Liver (tissue), 3 donors: ENCODE measurements around the gene RBCK1.

Experiments
- EGR1 ChIP-seq, 2 donors: IDR thresholded peaks; 2 replicates each; pipeline ENCODE4 v1.6.1; 2016 to 2018; ENCODE audit warnings: antibody characterized with exemption in 2 of 2, low read depth in 2 of 2
- JUND ChIP-seq, 2 donors: IDR thresholded peaks; 2 replicates each; pipeline ENCODE4 v1.6.1; 2016; ENCODE audit warnings: antibody characterized with exemption in 2 of 2
- MAX ChIP-seq: IDR thresholded peaks from 2 replicates; pipeline ENCODE4 v1.6.1; 2016; ENCODE audit warnings: antibody characterized with exemption
- RAD21 ChIP-seq, 2 donors: IDR thresholded peaks; 2 replicates each; pipeline ENCODE4 v1.6.1; 2016; ENCODE audit warnings: antibody characterized with exemption in 2 of 2, mild to moderate bottlenecking in 2 of 2
- TAF1 ChIP-seq: conservative IDR thresholded peaks from 2 replicates; pipeline ENCODE4 v1.6.1; 2016; ENCODE audit warnings: antibody characterized with exemption, mild to moderate bottlenecking
- YY1 ChIP-seq: IDR thresholded peaks from 2 replicates; pipeline ENCODE4 v1.6.1; 2016; ENCODE audit warnings: antibody characterized with exemption, mild to moderate bottlenecking
- TF ChIP-seq, protein P1 (sequence below): fragments of 150-350 bp; IDR thresholded peaks from 2 replicates; pipeline ENCODE4 v1.5.1; 2017; ENCODE audit warnings: improper control_type of control experiment, low read depth, low read length; ENCODE audit not compliant: missing input control
- TF ChIP-seq, protein P2 (sequence below): IDR thresholded peaks from 2 replicates; pipeline ENCODE4 v1.6.1; 2016; ENCODE audit warnings: antibody characterized with exemption, mild to moderate bottlenecking
- donor health status: healthy.
- donor health status: healthy.

- TF ChIP-seq, protein P1, sequence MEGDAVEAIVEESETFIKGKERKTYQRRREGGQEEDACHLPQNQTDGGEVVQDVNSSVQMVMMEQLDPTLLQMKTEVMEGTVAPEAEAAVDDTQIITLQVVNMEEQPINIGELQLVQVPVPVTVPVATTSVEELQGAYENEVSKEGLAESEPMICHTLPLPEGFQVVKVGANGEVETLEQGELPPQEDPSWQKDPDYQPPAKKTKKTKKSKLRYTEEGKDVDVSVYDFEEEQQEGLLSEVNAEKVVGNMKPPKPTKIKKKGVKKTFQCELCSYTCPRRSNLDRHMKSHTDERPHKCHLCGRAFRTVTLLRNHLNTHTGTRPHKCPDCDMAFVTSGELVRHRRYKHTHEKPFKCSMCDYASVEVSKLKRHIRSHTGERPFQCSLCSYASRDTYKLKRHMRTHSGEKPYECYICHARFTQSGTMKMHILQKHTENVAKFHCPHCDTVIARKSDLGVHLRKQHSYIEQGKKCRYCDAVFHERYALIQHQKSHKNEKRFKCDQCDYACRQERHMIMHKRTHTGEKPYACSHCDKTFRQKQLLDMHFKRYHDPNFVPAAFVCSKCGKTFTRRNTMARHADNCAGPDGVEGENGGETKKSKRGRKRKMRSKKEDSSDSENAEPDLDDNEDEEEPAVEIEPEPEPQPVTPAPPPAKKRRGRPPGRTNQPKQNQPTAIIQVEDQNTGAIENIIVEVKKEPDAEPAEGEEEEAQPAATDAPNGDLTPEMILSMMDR, result no peak
- TF ChIP-seq EGR1 (IDR thresholded peaks at IDR 0.05; ENCODE audit: low read depth in 2 of 2), result no peak
- TF ChIP-seq MAX, result no peak
- no peak for TF ChIP-seq RAD21 (IDR thresholded peaks at IDR 0.05)
- TF ChIP-seq, protein P2, sequence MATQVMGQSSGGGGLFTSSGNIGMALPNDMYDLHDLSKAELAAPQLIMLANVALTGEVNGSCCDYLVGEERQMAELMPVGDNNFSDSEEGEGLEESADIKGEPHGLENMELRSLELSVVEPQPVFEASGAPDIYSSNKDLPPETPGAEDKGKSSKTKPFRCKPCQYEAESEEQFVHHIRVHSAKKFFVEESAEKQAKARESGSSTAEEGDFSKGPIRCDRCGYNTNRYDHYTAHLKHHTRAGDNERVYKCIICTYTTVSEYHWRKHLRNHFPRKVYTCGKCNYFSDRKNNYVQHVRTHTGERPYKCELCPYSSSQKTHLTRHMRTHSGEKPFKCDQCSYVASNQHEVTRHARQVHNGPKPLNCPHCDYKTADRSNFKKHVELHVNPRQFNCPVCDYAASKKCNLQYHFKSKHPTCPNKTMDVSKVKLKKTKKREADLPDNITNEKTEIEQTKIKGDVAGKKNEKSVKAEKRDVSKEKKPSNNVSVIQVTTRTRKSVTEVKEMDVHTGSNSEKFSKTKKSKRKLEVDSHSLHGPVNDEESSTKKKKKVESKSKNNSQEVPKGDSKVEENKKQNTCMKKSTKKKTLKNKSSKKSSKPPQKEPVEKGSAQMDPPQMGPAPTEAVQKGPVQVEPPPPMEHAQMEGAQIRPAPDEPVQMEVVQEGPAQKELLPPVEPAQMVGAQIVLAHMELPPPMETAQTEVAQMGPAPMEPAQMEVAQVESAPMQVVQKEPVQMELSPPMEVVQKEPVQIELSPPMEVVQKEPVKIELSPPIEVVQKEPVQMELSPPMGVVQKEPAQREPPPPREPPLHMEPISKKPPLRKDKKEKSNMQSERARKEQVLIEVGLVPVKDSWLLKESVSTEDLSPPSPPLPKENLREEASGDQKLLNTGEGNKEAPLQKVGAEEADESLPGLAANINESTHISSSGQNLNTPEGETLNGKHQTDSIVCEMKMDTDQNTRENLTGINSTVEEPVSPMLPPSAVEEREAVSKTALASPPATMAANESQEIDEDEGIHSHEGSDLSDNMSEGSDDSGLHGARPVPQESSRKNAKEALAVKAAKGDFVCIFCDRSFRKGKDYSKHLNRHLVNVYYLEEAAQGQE, result no peak
- TF ChIP-seq YY1, result no peak
- TF ChIP-seq TAF1, result no peak
- no peak for TF ChIP-seq JUND (IDR thresholded peaks at IDR 0.05)
These were observed 18.5 kb downstream of the RBCK1 start for GRCh38 chr20:426566-426965.
